ENCODE measurements around the gene LATS2.

DNA sequence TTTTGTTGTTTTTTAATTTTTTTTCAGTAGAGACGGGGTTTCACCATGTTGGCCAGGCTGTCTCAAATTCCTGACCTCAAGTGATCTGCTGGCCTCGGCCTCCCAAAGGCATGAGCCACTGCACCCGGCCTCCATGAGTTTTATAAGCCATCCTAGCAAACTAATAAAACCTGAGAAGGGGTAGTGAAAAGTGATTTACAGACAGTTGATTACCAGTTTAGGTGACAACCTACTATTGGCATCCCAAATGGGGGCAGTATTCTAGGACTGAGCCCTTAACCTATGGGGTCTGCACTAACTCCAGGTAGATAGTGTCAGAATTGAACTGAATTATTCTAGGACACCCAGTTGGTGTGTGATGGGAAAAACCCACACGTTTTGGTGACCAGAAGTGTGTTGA lies 6.5 kb upstream of the LATS2 start:
- TF ChIP-seq POLR2A (IDR thresholded peaks at IDR 0.05) (no peak), POLR2AphosphoS5 (IDR thresholded peaks at IDR 0.05; ENCODE audit: insufficient read depth in 1 of 2, low read depth in 1 of 2) (no peak)
- TF ChIP-seq, protein P1, sequence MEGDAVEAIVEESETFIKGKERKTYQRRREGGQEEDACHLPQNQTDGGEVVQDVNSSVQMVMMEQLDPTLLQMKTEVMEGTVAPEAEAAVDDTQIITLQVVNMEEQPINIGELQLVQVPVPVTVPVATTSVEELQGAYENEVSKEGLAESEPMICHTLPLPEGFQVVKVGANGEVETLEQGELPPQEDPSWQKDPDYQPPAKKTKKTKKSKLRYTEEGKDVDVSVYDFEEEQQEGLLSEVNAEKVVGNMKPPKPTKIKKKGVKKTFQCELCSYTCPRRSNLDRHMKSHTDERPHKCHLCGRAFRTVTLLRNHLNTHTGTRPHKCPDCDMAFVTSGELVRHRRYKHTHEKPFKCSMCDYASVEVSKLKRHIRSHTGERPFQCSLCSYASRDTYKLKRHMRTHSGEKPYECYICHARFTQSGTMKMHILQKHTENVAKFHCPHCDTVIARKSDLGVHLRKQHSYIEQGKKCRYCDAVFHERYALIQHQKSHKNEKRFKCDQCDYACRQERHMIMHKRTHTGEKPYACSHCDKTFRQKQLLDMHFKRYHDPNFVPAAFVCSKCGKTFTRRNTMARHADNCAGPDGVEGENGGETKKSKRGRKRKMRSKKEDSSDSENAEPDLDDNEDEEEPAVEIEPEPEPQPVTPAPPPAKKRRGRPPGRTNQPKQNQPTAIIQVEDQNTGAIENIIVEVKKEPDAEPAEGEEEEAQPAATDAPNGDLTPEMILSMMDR (IDR thresholded peaks at IDR 0.05) = no peak
